ENCODE measurements around the gene GJA3. TPM values are rescaled to one million over a fixed set of nuclear protein-coding genes. Genes with fewer than 3 reads are reported as not detected.

The GJA3 gene
- total and polyA plus RNA-seq, 2 donors (not counting 1 experiment from before 2014, with no cell fraction given) = 0.33 to 0.44 TPM

GRCh38 chr13:20130012-20130411 lies 30.8 kb downstream of the GJA3 start:
- H3K27ac ChIP-seq (ENCODE audit: insufficient read depth, low read length) = no peak overlapping the region
- no peak for TF ChIP-seq CTCF (conservative IDR thresholded peaks at IDR 0.05 in 1 of 2, IDR thresholded peaks at IDR 0.05 in 1 of 2; ENCODE audit: low read depth in 1 of 2, low read length in 2 of 2)
- no peak for TF ChIP-seq EZH2 (IDR thresholded peaks at IDR 0.05; ENCODE audit: low read length, missing control alignments)
- no peak for DNase-seq (ENCODE audit: low read depth in 2 of 2)
- no peak overlapping the region for H2AFZ ChIP-seq (ENCODE audit: low read length)
- no peaks in the 10 kb centered on the region for H3K36me3 ChIP-seq (ENCODE audit: control insufficient read depth, insufficient read depth, low read length)
- H3K27me3 ChIP-seq (ENCODE audit: control insufficient read depth, insufficient read depth, low read length) = no peaks in the 10 kb centered on the region
- H3K4me1 ChIP-seq (ENCODE audit: control insufficient read depth, extremely low read depth, insufficient read depth, low read length) = peaks cover 8% of the 10 kb centered on the region
- no peak overlapping the region for H3K4me3 ChIP-seq (replicated peaks in 1 of 4; ENCODE audit: control extremely low read depth in 1 of 4, insufficient read depth in 1 of 4, low read depth in 3 of 4, low read length in 4 of 4)
- H3K79me2 ChIP-seq (ENCODE audit: control insufficient read depth, insufficient read depth, low read length) = no peaks in the 10 kb centered on the region
- no peaks in the 10 kb centered on the region for H4K20me1 ChIP-seq (ENCODE audit: control insufficient read depth, extremely low read depth, insufficient read depth, low read length)
- H3K9ac ChIP-seq (ENCODE audit: insufficient read depth, low read length) = no peak overlapping the region
- no peaks in the 10 kb centered on the region for H3K9me3 ChIP-seq (ENCODE audit: control insufficient read depth, insufficient read depth, low read depth, low read length)
- H3K4me2 ChIP-seq (ENCODE audit: extremely low read depth, insufficient read depth, low read length) = no peak overlapping the region

- no peaks in the 10 kb centered on the region for H3K79me2 ChIP-seq (ENCODE audit: control insufficient read depth, insufficient read depth, low read length)
- peaks cover 11% of the 10 kb centered on the region for H3K4me1 ChIP-seq (ENCODE audit: control insufficient read depth, extremely low read depth, insufficient read depth, low read length)
- no peak overlapping the region for H3K4me2 ChIP-seq (ENCODE audit: extremely low read depth, insufficient read depth, low read length)
- no peak overlapping the region for H3K9ac ChIP-seq (ENCODE audit: insufficient read depth, low read length)
- no peaks in the 10 kb centered on the region for H3K27me3 ChIP-seq (ENCODE audit: control insufficient read depth, insufficient read depth, low read length)
- DNase-seq (ENCODE audit: low read depth in 2 of 2) = no peak
- H2AFZ ChIP-seq (ENCODE audit: low read length) = no peak overlapping the region
- H4K20me1 ChIP-seq (ENCODE audit: control insufficient read depth, extremely low read depth, insufficient read depth, low read length) = no peaks in the 10 kb centered on the region
- H3K4me3 ChIP-seq (replicated peaks in 1 of 4; ENCODE audit: control extremely low read depth in 1 of 4, insufficient read depth in 1 of 4, low read depth in 3 of 4, low read length in 4 of 4) = no peak overlapping the region
- no peak overlapping the region for H3K27ac ChIP-seq (ENCODE audit: insufficient read depth, low read length)
- no peaks in the 10 kb centered on the region for H3K36me3 ChIP-seq (ENCODE audit: control insufficient read depth, insufficient read depth, low read length)
- H3K9me3 ChIP-seq (ENCODE audit: control insufficient read depth, insufficient read depth, low read depth, low read length) = no peaks in the 10 kb centered on the region
- TF ChIP-seq EZH2 (IDR thresholded peaks at IDR 0.05; ENCODE audit: low read length, missing control alignments) = no peak
- TF ChIP-seq CTCF (conservative IDR thresholded peaks at IDR 0.05 in 1 of 2, IDR thresholded peaks at IDR 0.05 in 1 of 2; ENCODE audit: low read depth in 1 of 2, low read length in 2 of 2) = no peak
These were observed 31.8 kb downstream of the GJA3 start for GRCh38 chr13:20129076-20129475.

- Histone ChIP-seq H3K4me1 (ENCODE audit: control insufficient read depth, extremely low read depth, insufficient read depth, low read length) (peaks cover 11% of the 10 kb centered on the region), H3K27ac (ENCODE audit: insufficient read depth, low read length) (no peak overlapping the region), H4K20me1 (ENCODE audit: control insufficient read depth, extremely low read depth, insufficient read depth, low read length) (no peaks in the 10 kb centered on the region), H3K27me3 (ENCODE audit: control insufficient read depth, insufficient read depth, low read length) (no peaks in the 10 kb centered on the region), H3K79me2 (ENCODE audit: control insufficient read depth, insufficient read depth, low read length) (no peaks in the 10 kb centered on the region), H3K4me2 (ENCODE audit: extremely low read depth, insufficient read depth, low read length) (peak overlapping the region; percentile 51), H3K36me3 (ENCODE audit: control insufficient read depth, insufficient read depth, low read length) (no peaks in the 10 kb centered on the region), H3K9ac (ENCODE audit: insufficient read depth, low read length) (peak overlapping the region; percentile 74), H3K9me3 (ENCODE audit: control insufficient read depth, insufficient read depth, low read depth, low read length) (no peaks in the 10 kb centered on the region), H2AFZ (ENCODE audit: low read length) (peak overlapping the region; percentile 88), H3K4me3 (replicated peaks in 1 of 4; ENCODE audit: control extremely low read depth in 1 of 4, insufficient read depth in 1 of 4, low read depth in 3 of 4, low read length in 4 of 4) (peak overlapping the region in 1 of 4 experiments; percentile 46)
- no peak for TF ChIP-seq EZH2 (IDR thresholded peaks at IDR 0.05; ENCODE audit: low read length, missing control alignments)
- TF ChIP-seq CTCF (conservative IDR thresholded peaks at IDR 0.05 in 1 of 2, IDR thresholded peaks at IDR 0.05 in 1 of 2; ENCODE audit: low read depth in 1 of 2, low read length in 2 of 2) = peak in 1 of 2 donors; percentile 16
- no peak for DNase-seq (ENCODE audit: low read depth in 2 of 2)
These were observed 32.4 kb downstream of the GJA3 start for GRCh38 chr13:20128459-20128931.
